HCT116 (cell line): ENCODE data around the gene TEX29. TPM values are rescaled to one million over a fixed set of nuclear protein-coding genes. Genes with fewer than 3 reads are reported as not detected.

Source experiments
- ATAC-seq: fragments of 200-7000 bp; cut with Tn5 transposase; 2 replicates; pipeline ENCODE4 v1.9.1; 2020; ENCODE audit warnings: mild to moderate bottlenecking, moderate library complexity
- BruUV-seq: library from RNA; stranded (reverse); fragments of 400-500 nt; replicated peaks from 2 replicates; lab custom pipeline; 2021; lab: Mats Ljungman, UMichigan
- CTCF ChIA-PET: fragments of 300-600 bp; sonication (Branson Sonifier 250); formaldehyde crosslinking; loops from one replicate; lab custom pipeline; 2021; ENCODE audit warnings: antibody characterized with exemption; lab: Charles Lee
- POLR2A ChIA-PET: fragments of 300-600, 350-600 bp; sonication (Branson Sonifier 250); formaldehyde crosslinking; loops from one replicate; lab custom pipeline; 2021; ENCODE audit warnings: antibody characterized with exemption; lab: Charles Lee
- RAD21 ChIA-PET, 2 experiments: fragments of 300-600 bp; sonication (Branson Sonifier 250); formaldehyde crosslinking; loops; one replicate each; lab custom pipeline; 2023; ENCODE audit warnings: low total read pairs in 2 of 2; ENCODE audit not compliant: uncharacterized antibody in 2 of 2, unreplicated experiment in 2 of 2, low non-redundant PET in 1 of 2; lab: Charles Lee
- DNase-seq: peaks from one replicate; pipeline ENCODE4 v3.0.0-alpha.2; 2010; ENCODE audit warnings: low read depth, low spot score
- H2AFZ ChIP-seq: fragments of 200-600 bp; shearing (Covaris generic), sonication (generic); 2 replicates; pipeline ENCODE4 v1.6.1; 2017; ENCODE audit warnings: low read depth, mixed run types, mixed read lengths, antibody characterized with exemption, low read length; ENCODE audit not compliant: poor library complexity, severe bottlenecking
- H3K27ac ChIP-seq: 2 replicates; pipeline ENCODE4 v1.5.1; 2012; ENCODE audit warnings: low read depth, low read length
- H3K27me3 ChIP-seq: fragments of 200-600 bp; sonication (generic); 2 replicates; pipeline ENCODE4 v1.6.1; 2016; ENCODE audit warnings: mixed run types, low read length, mixed read lengths; ENCODE audit not compliant: insufficient read depth
- H3K36me3 ChIP-seq, 2 experiments: fragments of 200-500 bp in 1 of 2; fragments of 200-600 bp in 1 of 2; sonication (Bioruptor generic) in 1 of 2; sonication (generic) in 1 of 2; 2 replicates each; pipeline versions ENCODE4 v1.5.1 to v1.6.1; 2014 to 2016; ENCODE audit warnings: low read length in 2 of 2, inconsistent platforms in 1 of 2, mixed read lengths in 1 of 2, mixed run types in 1 of 2; ENCODE audit not compliant: insufficient read depth in 2 of 2, control insufficient read depth in 1 of 2
- H3K4me1 ChIP-seq, 2 experiments: fragments of 200-600 bp in 1 of 2; sonication (generic) in 1 of 2; 2 replicates each; pipeline versions ENCODE4 v1.5.1 to v1.6.1; 2012 to 2017; ENCODE audit warnings: low read length in 2 of 2, inconsistent platforms in 1 of 2, mild to moderate bottlenecking in 1 of 2, mixed read lengths in 1 of 2, mixed run types in 1 of 2, moderate library complexity in 1 of 2; ENCODE audit not compliant: insufficient read depth in 2 of 2, control insufficient read depth in 1 of 2
- H3K4me2 ChIP-seq: fragments of 200-600 bp; sonication (generic); 2 replicates; pipeline ENCODE4 v1.6.1; 2017; ENCODE audit warnings: mixed run types, low read length, mixed read lengths
- H3K4me3 ChIP-seq, 2 experiments: fragments of 200-600 bp in 1 of 2; sonication (generic) in 1 of 2; replicated peaks in 1 of 2; 2 replicates each; pipeline ENCODE4 v1.5.1; 2011 to 2016; ENCODE audit warnings: low read length in 2 of 2, control low read depth in 1 of 2, low read depth in 1 of 2, mild to moderate bottlenecking in 1 of 2, mixed read lengths in 1 of 2, mixed run types in 1 of 2
- H3K79me2 ChIP-seq: fragments of 200-600 bp; sonication (generic); 2 replicates; pipeline ENCODE4 v1.6.1; 2017; ENCODE audit warnings: mild to moderate bottlenecking, mixed run types, low read length, moderate library complexity, mixed read lengths; ENCODE audit not compliant: insufficient read depth
- H3K9ac ChIP-seq: fragments of 200-600 bp; sonication (generic); 2 replicates; pipeline ENCODE4 v1.6.1; 2016; ENCODE audit warnings: low read length, mixed read lengths
- H3K9me2 ChIP-seq: fragments of 200-600 bp; sonication (generic), shearing (Covaris generic); 2 replicates; pipeline ENCODE4 v1.6.1; 2017; ENCODE audit warnings: mixed run types, mild to moderate bottlenecking, moderate library complexity; ENCODE audit not compliant: insufficient read depth
- H3K9me3 ChIP-seq, 2 experiments: fragments of 200-500 bp in 1 of 2; fragments of 200-600 bp in 1 of 2; sonication (Bioruptor generic) in 1 of 2; sonication (generic) in 1 of 2; 2 replicates each; pipeline ENCODE4 v1.6.1; 2014 to 2017; ENCODE audit warnings: low read length in 2 of 2, mixed read lengths in 2 of 2, inconsistent platforms in 1 of 2, low read depth in 1 of 2, mild to moderate bottlenecking in 1 of 2, mixed run types in 1 of 2, moderate library complexity in 1 of 2; ENCODE audit not compliant: control insufficient read depth in 1 of 2, insufficient read depth in 1 of 2
- H4K20me1 ChIP-seq: fragments of 200-600 bp; sonication (generic), shearing (Covaris generic); 2 replicates; pipeline ENCODE4 v1.6.1; 2017; ENCODE audit warnings: mixed run types, mild to moderate bottlenecking, moderate library complexity; ENCODE audit not compliant: insufficient read depth
- ELF1 ChIP-seq: IDR thresholded peaks from 2 replicates; pipeline ENCODE4 v1.6.1; 2012; ENCODE audit warnings: low read depth, borderline replicate concordance
- EZH2phosphoT487 ChIP-seq: fragments of 200-600 bp; IDR thresholded peaks from 2 replicates; pipeline ENCODE4 v1.6.1; 2018; ENCODE audit warnings: antibody characterized with exemption, borderline replicate concordance
- RAD21 ChIP-seq: IDR thresholded peaks from 2 replicates; pipeline ENCODE4 v1.6.1; 2012; ENCODE audit warnings: low read depth, mild to moderate bottlenecking
- SP1 ChIP-seq: IDR thresholded peaks from 2 replicates; pipeline ENCODE4 v1.6.1; 2012; ENCODE audit warnings: low read depth
- TCF7L2 ChIP-seq: IDR thresholded peaks from 2 replicates; pipeline ENCODE4 v1.7.0; 2011; ENCODE audit warnings: borderline replicate concordance, inconsistent platforms; ENCODE audit not compliant: insufficient read depth, insufficient read length; ENCODE audit errors: extremely low read depth
- ZFX ChIP-seq: fragments of 450-650 bp; IDR thresholded peaks from 2 replicates; pipeline ENCODE4 v1.6.1; 2017
- ZNF274 ChIP-seq: fragments of 200-500 bp; sonication (Bioruptor generic); IDR thresholded peaks from 2 replicates; pipeline ENCODE4 v1.6.1; 2014; ENCODE audit warnings: mild to moderate bottlenecking, low read depth, low read length, inconsistent platforms
- intact Hi-C: fragments of 100-400 bp; cut with micrococcal nuclease; formaldehyde crosslinking; loops from 2 replicates; pipeline ENCODE4 v1.10.0; 2022
- total RNA-seq: library from RNA; stranded (reverse); gene quantifications from one replicate; pipeline ENCODE4 v1.2.1, GENCODE V29; 2021; ENCODE audit not compliant: unreplicated experiment
- TF ChIP-seq, protein P1 (sequence below), 3 experiments: fragments of 200-600 bp in 1 of 3; sonication (generic) in 1 of 3; IDR thresholded peaks in 2 of 3; conservative IDR thresholded peaks in 1 of 3; 2 replicates each; pipeline ENCODE4 v1.5.1; 2012 to 2017; ENCODE audit warnings: low read depth in 2 of 3, low read length in 2 of 3, antibody characterized with exemption in 1 of 3, borderline replicate concordance in 1 of 3, control low read depth in 1 of 3, mild to moderate bottlenecking in 1 of 3, mixed read lengths in 1 of 3, mixed run types in 1 of 3, moderate library complexity in 1 of 3; ENCODE audit not compliant: insufficient read depth in 1 of 3

TEX29 gene
- total RNA-seq, 1 experiment from 2014 or later, result not detected

DNA sequence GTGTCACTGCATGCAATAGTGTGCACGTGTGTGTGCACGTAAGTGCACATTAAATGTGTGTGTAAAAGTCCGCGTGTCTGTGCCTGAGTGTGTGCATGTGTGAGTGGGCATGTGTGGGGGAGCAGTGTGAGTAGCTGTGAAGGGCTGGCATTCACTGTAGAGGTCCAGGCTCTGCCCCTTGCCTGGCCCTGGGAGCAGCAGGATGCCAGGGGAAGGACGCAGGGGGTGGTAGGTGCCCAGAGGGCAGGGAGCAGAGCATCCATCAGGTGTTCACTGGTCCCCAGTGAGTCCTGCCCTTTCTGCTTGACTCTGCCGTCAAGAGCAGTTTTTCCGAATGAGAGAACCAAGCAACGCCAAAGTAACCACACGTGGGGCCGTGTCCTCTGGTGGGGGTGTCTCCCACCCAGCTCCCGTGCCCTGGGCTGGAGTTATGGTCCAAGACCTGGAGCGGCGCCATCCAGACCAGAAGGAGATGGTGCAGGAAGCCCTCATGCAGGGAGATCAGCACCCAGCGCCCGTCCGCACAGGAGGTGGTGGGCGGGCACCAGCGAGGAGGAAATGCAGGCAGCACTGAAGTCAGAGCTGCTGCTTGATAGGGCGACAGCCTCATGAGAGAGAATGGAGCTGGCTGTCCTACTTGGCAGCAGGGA is 68.5 kb downstream of the TEX29 start (continued):
- no peak for TF ChIP-seq ZNF274
- no peak for TF ChIP-seq RAD21
- no peak for TF ChIP-seq ELF1

DNA sequence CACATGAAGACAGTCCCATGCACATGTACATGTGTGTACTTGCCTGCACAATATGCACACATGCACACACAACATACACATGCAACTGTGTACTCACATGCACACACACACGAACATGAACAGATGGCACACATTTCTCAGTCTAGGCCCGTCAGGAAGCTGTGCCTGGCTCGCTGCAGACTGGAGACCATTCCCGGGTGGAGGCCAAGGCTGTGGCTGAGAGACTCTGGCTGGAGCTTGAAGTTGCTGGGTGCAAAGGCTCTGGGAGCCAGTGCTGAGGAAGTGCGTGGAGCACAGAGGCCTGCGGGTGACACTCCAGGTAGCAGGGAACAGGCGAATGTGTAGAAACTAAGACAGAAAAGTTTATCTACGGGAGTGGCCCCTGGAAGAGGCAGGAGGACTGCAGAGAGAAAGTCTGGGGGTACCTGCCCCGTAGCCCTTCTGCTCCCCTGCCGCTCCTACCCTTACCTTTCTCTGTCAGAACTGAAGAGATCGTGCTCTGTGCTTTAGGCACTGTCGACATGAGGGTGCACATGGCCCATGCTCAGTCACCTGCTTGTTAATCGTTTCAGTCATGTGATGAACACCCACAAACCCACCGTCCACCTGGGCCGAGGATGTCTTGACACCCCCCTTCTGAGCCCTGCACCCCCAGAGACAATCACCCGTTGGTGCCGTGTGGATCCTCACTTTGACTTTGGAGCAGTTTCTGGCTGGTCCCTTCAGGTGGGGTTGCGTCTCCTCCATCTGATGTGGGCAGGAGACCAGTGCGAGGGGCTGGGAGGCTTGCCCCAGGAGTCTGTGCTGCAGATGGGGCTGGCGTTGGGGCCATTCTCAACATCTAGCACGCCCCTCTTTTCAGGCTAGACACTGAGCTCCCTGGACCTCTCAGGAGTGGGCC is 69.4 kb downstream of the TEX29 start:
- ChIA-PET POLR2A (no interaction called here), RAD21 (no interaction called here), CTCF (no interaction called here)
- Histone ChIP-seq H3K27me3 (no peaks in the 10 kb centered on the region), H3K79me2 (no peaks in the 10 kb centered on the region), H3K4me3 (no peak overlapping the region), H3K9me2 (no peaks in the 10 kb centered on the region), H3K9ac (no peak overlapping the region), H3K9me3 (no peaks in the 10 kb centered on the region), H4K20me1 (no peaks in the 10 kb centered on the region), H2AFZ (no peak overlapping the region), H3K4me2 (no peak overlapping the region), H3K27ac (no peak overlapping the region), H3K36me3 (no peaks in the 10 kb centered on the region), H3K4me1 (no peaks in the 10 kb centered on the region)
- intact Hi-C loops, result no loop called here
- no peak for DNase-seq
- no TSS peak for BruUV-seq
- no peak for TF ChIP-seq TCF7L2
- no peak for TF ChIP-seq ZFX
- TF ChIP-seq, protein P1, sequence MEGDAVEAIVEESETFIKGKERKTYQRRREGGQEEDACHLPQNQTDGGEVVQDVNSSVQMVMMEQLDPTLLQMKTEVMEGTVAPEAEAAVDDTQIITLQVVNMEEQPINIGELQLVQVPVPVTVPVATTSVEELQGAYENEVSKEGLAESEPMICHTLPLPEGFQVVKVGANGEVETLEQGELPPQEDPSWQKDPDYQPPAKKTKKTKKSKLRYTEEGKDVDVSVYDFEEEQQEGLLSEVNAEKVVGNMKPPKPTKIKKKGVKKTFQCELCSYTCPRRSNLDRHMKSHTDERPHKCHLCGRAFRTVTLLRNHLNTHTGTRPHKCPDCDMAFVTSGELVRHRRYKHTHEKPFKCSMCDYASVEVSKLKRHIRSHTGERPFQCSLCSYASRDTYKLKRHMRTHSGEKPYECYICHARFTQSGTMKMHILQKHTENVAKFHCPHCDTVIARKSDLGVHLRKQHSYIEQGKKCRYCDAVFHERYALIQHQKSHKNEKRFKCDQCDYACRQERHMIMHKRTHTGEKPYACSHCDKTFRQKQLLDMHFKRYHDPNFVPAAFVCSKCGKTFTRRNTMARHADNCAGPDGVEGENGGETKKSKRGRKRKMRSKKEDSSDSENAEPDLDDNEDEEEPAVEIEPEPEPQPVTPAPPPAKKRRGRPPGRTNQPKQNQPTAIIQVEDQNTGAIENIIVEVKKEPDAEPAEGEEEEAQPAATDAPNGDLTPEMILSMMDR (IDR thresholded peaks at IDR 0.05 in 2 of 3, conservative IDR thresholded peaks at IDR 0.05 in 1 of 3; ENCODE audit: borderline replicate concordance in 1 of 3, insufficient read depth in 1 of 3, low read depth in 2 of 3, low read length in 2 of 3), result no peak
- no peak for TF ChIP-seq EZH2phosphoT487
- no peak for TF ChIP-seq SP1
- ATAC-seq, result no peak
